AG09319 (cell line): ENCODE data around the gene ARHGEF28.

ENCODE experiments used
- DNase-seq: peaks from one replicate; pipeline ENCODE4 v3.0.0-alpha.2; 2010; ENCODE audit warnings: low read depth; ENCODE audit errors: extremely low read depth
- TF ChIP-seq, protein P1 (sequence below): IDR thresholded peaks from 2 replicates; pipeline ENCODE4 v1.5.1; 2011; ENCODE audit warnings: low read depth, mild to moderate bottlenecking, inconsistent platforms, low read length, moderate library complexity

ARHGEF28 gene

GRCh38 chr5:73682176-73682575 is 56.2 kb downstream of the ARHGEF28 start:
- DNase-seq, result no peak
- TF ChIP-seq, protein P1, sequence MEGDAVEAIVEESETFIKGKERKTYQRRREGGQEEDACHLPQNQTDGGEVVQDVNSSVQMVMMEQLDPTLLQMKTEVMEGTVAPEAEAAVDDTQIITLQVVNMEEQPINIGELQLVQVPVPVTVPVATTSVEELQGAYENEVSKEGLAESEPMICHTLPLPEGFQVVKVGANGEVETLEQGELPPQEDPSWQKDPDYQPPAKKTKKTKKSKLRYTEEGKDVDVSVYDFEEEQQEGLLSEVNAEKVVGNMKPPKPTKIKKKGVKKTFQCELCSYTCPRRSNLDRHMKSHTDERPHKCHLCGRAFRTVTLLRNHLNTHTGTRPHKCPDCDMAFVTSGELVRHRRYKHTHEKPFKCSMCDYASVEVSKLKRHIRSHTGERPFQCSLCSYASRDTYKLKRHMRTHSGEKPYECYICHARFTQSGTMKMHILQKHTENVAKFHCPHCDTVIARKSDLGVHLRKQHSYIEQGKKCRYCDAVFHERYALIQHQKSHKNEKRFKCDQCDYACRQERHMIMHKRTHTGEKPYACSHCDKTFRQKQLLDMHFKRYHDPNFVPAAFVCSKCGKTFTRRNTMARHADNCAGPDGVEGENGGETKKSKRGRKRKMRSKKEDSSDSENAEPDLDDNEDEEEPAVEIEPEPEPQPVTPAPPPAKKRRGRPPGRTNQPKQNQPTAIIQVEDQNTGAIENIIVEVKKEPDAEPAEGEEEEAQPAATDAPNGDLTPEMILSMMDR, result no peak

DNA sequence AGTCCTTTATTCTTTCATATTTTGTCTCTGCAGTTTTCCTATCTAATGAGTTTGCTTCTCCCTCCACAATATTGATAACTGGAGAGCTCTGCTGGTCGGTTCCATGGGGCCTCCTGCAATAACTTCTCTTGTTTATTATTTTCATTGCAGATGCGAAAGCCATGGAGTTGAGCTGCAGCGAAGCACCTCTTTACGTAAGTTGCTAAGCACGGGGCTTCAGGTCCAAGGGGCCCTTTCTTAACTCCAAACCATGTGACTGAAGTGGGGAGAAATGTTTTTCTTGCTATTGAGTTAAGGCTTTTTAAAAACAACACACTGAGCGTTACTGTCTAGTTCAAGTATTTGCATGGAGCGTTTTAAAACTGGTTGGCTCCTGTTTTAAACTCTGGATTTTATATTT is 58.7 kb downstream of the ARHGEF28 start:
- TF ChIP-seq, protein P1, result no peak
- DNase-seq, result no peak

- TF ChIP-seq, protein P1, result no peak
- no peak for DNase-seq
These were observed 60.9 kb downstream of the ARHGEF28 start for GRCh38 chr5:73686912-73687311.

GRCh38 chr5:73687357-73687756 is 61.4 kb downstream of the ARHGEF28 start:
- no peak for DNase-seq
- TF ChIP-seq, protein P1, result no peak

GRCh38 chr5:73690015-73690414 is 64.0 kb downstream of the ARHGEF28 start:
- no peak for DNase-seq
- TF ChIP-seq, protein P1, result no peak

DNA sequence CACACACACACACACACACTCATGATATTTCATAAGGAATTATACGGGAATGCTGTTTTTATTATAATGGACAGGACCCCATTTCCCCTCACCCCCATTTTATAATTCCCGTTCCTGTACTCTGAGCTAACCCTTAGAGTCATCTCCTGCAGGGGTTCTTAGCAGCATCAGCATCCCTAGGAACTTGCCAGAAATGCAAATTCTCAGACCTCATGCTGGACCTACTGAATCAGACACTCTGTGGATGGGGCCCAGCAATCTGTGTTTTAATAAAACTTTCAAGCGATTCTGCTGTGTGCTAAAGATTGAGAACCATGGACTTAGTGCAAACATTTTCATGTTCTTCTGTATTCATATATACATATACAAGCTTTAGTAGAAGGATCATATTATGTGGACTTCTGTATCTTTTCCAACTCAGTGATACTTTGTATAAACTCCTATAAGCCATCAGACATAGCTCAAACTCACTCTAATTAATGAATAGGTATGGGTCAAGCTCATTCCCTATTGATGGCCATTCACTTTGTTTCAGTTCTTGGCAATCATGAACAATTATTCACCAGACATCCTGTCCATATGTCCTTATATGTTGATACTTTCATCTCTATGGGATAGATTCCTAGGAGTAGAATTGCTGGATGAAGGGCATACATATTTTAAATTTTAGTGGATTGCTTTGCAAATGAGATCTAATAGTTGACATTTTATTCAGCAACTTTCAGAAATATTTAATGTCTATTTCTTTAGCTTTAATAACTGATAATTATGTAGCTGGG is 65.5 kb downstream of the ARHGEF28 start:
- DNase-seq, result no peak
- TF ChIP-seq, protein P1, result no peak

DNA sequence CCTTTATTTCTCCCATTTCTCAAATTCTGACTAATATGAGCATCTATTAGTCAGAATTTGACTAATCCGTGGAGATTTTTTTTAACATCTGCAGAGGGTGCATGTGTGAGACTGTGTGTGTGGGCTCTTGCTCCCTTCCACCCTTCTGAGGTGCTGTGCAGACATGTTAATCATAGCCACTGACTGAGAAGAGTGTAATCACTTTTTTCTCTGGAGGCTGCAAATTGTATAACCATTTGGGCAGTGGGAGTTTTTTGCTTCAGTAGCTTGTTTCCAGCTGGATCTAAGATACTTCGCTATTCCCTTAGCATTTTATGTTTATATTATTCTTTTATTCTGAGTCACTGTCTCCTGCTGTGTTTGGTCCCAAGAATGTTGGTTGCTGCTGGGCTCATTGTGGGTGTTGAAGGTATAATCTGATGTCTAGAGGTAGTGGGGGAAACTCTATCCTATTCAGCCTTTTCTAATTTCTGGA is 66.2 kb downstream of the ARHGEF28 start:
- TF ChIP-seq, protein P1, result no peak
- peak; percentile 18 for DNase-seq
